Measurements from ENCODE around the gene GCK.
"Not testable (repeated sequence)": the region's sequence is repeated elsewhere in the genome, so short reads cannot be mapped to it uniquely, and the experiment has no call there.

GCK gene

DNA sequence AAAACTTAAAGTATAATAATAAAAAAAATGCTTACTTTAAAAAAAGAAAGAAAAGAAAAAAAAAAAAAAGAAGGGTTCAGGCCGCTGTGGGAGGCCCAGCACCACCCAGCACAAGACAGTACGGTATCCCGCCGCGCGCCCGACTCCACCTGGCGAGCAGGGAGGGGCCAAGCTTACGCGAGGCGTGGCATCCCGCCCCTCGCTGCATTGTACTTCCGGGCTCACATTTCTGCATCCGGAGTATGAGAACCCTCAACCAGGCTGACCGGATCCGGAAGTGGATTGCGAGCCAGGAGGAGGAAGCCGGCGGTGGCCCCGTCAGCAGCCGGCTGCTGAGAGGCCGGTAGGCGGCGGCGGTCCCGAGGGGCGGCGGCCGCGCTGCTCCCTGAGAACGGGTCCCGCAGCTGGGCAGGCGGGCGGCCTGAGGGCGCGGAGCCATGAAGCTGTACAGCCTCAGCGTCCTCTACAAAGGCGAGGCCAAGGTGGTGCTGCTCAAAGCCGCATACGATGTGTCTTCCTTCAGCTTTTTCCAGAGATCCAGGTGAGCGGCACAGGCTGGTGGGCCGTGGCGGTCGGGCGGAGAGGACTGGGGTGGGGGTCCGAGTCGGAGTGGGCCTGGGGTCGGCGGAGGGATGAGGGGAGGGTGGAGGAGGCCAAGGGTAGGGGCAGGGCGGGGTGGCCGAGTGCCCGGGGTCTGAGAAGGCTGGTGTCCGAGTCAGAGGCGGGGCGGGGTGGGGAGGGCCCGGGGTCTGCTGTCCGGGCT lies 11.6 kb upstream of the GCK start, which contains the start of gene YKT6:
Gene YKT6, plus strand, starts transcription at position 280 of the 763 bp plus-strand sequence. Its CDS starts 158 bp downstream, at position 438.
- DNase-seq = peak; percentile 94

- DNase-seq = not testable (repeated sequence)
These were observed 10.9 kb upstream of the GCK start for GRCh38 chr7:44200163-44200562.

DNA sequence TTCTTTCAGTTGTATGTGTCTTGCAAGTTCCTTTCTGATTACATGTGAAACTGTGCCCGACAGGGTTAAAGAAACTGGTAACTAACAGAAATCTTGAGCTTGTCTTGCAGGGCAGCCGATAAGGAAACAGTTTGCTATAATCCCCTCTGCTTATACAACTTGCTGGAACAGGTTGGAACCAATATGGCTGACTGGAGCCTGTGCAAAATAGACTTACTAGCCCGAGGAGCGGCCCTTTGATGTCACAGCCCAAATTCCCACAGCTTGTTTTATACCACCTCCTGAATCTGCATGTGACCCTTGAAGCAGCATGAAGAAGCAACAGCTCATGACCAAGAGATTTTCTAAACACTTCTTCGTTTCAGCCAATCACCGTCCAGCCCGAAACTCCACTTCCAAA lies 8.2 kb upstream of the GCK start:
- no peak for DNase-seq

DNA sequence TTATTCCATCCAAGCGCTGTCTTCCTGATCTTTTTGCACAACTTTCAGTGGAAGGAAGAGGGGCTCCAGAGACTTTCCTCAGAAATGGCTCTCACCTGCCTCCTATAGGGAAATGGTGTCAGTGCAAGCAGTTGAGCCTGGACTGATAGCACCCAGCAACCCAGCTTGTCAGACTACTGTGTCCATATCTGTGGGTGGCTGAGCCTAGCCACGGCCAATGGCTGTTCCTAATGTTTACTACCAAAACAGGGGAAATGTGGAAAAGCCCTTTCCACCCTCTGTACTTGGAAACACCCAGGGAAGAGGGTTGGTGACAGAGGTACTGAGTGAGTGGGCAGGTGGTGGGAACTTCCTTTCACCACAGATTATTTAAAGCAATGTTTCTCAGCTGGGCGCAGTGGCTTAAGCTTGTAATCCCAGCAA lies 7.2 kb upstream of the GCK start:
- no peak for DNase-seq

GRCh38 chr7:44195889-44196288 lies 6.7 kb upstream of the GCK start:
- DNase-seq = no peak

- DNase-seq = no peak
These were observed 5.4 kb upstream of the GCK start for GRCh38 chr7:44194562-44195145.

GRCh38 chr7:44194069-44194468 lies 4.8 kb upstream of the GCK start:
- no peak for DNase-seq

DNA sequence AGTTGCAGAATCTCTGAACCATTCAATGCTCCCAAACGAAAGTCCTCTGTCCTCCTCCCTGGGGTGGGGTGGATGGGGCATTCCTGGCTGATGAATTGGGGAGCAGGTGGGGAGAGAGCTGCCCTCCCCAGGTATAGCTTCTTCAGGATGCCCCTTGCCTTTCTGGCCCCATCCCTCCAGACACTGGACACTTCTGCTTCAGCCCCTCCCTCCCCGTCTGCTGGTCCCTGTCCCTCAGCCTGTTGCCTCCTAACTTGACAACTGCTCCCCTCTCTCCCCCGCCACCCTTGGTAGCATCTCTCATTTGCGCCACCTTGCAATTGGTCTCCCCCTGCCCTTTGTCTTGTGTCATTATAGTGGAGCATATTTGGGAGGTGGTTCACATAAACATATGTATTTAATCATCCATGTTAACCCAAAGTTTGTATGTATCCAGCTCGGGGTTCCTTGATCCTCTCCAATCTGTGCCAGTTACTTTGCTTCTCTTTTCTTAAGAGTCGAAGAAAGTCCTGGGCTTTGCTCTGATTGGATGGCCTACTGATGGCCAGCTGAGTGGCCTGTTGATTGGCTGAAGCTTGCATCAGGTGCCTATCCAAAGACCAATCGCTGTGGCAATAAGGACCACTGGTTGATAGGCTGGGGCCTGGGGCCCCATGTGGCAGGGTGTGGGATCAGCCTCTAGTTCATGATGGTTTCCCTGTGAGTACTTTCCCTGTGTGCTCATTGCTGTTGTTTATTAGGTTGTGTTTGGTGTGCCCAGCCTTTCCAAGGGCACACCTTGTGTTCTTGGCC lies 4.0 kb upstream of the GCK start:
- DNase-seq = no peak

DNA sequence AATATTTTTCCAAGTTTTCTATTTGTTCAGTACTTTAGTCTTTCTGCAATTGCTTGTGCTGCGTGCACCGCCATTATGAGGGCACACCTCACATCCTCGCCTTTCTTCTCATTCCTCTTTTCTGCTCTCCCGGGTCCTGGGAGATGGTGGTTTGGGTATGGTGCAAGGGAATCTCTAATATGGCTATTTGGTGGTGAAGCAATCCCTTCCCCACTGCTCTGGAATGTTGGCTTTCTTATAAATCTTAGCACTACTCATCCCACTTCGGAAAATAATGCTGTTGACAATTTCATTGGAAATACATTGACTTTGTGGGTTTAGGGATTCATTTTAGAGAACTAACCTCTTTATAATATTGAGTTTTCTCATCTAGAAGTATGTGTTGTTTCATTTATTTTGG lies 1.9 kb upstream of the GCK start:
- DNase-seq = no peak

DNA sequence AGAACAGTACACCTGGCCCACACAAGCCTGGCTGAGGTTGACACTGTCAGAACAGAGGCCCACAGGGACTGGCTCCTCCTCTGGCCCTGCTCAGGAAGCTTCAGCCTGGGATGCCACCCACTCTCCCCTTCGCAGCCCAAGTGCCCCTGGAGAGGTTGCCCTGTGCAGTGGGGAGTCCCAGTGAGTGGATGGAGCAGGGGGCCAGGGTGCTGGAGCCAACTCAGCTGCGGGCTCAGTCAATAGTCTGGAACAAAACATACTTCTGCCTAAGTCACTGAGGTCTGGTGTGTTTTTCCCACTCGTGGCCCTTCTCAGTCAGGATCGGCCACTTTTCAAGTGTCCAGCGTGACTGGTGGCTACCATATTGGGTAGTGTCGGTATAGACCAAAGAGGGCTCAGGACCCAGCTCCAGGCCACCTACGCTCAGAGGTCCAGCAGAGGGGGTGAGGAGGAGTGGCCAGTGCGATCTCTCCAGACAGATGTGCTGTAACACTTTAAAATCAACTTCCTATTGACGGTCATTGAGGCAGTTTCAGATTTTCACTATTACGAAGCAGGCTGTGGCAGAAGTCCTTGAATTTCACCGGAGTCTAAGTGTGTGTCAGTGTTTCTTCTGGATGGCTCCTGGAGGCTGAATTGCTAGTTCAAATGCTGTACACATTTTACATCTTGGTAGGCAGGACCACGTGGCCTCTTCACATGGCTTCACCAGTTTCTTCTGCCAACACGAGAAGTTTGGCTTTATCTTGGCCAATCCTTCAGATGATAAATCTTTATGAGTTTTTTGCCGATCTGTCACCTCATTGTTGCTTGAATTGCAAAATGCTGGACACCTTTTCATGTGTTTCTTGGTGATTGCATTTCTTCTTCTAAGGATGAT lies 994 bp upstream of the GCK start:
- no peak for DNase-seq

- no peak for DNase-seq
These were observed 586 bp downstream of the GCK start for GRCh38 chr7:44188480-44189225.

DNA sequence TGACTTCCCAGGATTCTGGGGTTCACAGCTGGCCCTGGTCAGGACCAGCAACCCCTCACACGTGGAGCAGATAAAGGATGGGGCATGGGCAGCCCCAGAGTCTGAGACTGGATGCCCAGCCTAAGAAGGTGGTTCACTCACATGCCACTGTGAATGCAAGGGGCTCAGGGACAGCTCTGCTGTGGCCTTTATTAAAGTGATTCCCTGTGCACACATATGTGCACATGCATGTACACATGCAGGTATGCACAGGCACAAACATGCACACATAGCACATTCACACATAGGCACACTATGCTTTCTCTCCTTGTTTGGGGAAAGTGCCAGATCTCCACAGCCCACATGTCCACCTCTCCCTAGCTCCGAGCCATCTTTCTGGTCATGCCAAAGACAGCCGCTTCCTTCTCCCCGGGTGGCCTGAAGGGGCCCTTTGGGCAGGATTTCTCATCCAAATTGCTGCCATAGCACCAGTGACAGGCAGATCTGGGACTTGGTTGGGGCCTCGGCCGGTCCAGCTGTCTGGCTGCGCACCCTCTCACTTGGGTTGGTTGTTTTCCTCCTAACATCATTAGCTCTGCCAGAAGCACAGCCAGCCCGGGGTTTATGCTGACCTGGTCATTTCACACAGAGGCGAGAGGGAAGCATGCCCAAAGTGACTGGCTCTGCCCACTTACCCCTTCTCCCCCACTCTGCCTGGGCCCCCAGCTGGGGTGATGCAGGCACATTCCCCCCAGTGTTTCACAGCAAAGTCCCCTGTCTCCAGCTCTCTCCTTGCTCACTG lies 1.4 kb downstream of the GCK start:
- no peak for DNase-seq

- no peak for DNase-seq
These were observed 2.5 kb downstream of the GCK start for GRCh38 chr7:44186736-44187135.

DNA sequence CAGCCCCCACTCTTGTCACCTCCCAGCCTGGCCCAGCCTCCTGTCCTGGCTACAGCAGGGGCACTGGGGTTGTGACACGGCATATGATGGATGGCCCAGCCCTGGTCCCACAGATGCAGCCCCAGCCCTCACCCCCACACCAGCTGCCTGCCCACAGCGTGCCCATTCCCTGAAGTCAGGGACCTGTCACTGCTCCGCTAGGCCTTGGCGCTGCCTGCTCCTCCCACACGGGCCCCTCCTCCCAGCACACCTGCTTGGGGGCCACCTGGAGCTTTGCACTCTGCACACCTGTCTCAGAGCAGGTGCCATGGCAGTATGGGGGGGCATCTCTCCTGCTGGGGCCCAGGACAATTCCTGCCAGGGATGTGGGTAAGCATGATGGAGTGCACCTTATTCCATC lies 3.5 kb downstream of the GCK start:
- no peak for DNase-seq

DNA sequence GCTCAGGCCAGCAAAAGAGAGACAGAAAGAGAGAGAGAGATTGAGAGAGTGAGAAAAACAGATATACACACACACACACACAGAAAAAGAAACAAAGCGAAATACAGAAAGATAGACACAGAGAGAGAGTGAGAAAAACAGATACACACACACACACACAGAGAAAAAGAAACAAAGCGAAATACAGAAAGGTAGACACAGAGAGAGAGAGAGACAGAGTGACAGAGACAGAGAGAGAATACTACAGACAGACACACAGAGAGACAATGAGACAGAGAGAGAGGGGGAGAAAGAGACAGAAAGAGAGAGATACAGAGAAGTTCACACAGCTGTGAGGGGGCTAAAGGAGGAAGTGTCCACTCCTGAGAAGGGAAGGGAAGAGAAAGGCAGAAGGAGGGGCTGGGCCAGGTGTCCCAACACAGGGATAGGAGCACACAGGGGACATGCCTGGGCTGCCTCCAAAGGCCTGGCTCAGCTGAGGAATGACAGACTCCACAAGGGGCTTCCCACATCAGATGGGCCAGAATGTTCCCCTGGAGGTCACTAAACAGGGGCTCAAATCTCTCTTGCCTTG lies 4.3 kb downstream of the GCK start:
- no peak for DNase-seq

DNA sequence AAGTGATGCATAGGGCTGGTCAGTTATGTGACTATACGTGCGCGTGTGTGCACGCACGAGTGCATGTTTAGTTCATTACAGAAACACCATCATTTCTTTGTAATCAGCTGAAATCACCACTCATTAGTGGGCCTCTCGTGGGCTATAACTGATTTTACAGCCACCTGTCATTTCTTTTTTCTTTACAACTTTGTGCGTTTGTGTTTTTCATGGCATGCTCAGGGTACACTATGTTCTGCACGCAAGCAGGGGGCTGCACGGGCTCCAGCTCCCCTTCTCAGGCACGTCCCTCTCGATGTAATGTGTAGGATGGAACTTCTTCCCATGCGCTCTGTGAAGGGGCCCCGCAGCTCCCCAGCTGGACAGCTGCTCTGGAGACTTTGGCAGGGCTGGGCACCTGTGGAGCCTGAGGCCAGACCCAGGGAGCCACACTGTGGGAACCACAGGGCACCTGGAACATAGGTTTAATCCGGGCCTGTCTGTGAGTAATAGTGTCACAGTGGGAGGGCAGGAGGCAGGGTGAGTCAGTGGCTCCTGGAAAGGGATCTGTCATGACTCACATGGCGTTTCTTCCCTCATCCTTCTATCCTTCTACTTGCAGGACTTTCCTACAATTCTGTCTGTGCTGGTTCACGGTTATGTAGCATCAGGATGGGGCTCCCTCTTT lies 4.9 kb downstream of the GCK start:
- DNase-seq = no peak

- no peak for DNase-seq
These were observed 5.9 kb downstream of the GCK start for GRCh38 chr7:44183386-44183785.

DNA sequence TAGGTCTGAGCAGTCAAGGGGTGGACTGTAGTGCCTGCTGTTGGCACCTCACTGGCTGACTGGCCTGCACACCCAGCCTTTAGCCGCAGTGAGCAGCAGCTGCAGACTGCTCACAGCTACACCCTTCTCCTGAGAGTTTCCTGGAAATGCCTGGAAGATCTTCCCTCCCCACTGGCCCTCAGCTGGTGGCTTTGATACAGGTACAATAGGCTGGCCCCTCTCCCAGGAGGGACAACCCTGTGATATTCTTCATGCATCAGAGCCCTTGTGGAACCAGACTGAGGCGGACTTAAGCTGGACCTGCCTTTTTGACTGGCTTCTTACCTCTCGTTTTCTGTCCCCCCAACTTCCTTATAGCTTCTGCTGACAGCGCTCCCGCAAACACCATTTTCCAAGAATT lies 6.4 kb downstream of the GCK start:
- no peak for DNase-seq

DNA sequence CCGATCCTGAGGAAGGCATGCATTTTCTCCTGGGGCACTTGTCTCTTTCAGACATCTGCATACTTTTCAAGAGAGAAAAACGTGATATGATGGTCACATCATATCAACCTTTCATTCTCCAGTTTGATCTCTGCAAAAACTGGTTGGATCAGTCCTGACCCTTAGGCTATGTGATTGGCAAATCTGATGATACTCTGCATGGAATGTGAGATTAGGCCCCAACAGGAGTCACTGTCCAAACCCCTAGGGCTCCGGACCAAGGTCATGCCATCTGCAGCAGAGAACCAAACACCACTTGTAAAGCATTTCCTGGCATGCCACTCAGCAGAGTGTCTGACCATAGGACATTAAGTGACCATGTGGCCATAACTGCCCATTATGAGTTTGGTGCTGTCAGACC lies 8.6 kb downstream of the GCK start:
- DNase-seq = no peak

GRCh38 chr7:44177570-44178131 lies 11.6 kb downstream of the GCK start:
- no peak for DNase-seq
